ENCODE results near the gene SYT11.
A peak's percentile ranks its signal among the peaks of the same experiment; 100 is the strongest.

The SYT11 gene

GRCh38 chr1:155889566-155889965 lies 30.2 kb downstream of the SYT11 start (continued):
- TF ChIP-seq ZNF76 (tag by site-specific recombination; IDR thresholded peaks at IDR 0.05; ENCODE audit: borderline replicate concordance, low read depth), result no peak
- TF ChIP-seq, protein P1, sequence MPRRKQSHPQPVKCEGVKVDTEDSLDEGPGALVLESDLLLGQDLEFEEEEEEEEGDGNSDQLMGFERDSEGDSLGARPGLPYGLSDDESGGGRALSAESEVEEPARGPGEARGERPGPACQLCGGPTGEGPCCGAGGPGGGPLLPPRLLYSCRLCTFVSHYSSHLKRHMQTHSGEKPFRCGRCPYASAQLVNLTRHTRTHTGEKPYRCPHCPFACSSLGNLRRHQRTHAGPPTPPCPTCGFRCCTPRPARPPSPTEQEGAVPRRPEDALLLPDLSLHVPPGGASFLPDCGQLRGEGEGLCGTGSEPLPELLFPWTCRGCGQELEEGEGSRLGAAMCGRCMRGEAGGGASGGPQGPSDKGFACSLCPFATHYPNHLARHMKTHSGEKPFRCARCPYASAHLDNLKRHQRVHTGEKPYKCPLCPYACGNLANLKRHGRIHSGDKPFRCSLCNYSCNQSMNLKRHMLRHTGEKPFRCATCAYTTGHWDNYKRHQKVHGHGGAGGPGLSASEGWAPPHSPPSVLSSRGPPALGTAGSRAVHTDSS (tag by site-specific recombination; IDR thresholded peaks at IDR 0.05), result no peak

GRCh38 chr1:155890251-155890650 lies 30.9 kb downstream of the SYT11 start:
- H3K9me3 ChIP-seq (ENCODE audit: control insufficient read depth, insufficient read depth, low read depth, low read length), result no peaks in the 10 kb centered on the region
- no peak overlapping the region for H3K27ac ChIP-seq (ENCODE audit: extremely low read depth, low read depth, low read length)
- ChIA-PET POLR2A (no interaction called here), CTCF (interaction anchor here (0.6 kb wide), 1 partner anchor 574 kb away, joined by 3 read pairs; no protein-coding TSS in a partner anchor)
- TF ChIP-seq ZNF426 (tag by site-specific recombination; IDR thresholded peaks at IDR 0.05) (no peak), ZEB2 (tag by site-specific recombination; IDR thresholded peaks at IDR 0.05) (no peak)
- no peaks in the 10 kb centered on the region for H3K36me3 ChIP-seq (ENCODE audit: control insufficient read depth in 2 of 2, insufficient read depth in 1 of 2, low read length in 2 of 2)
- H3K4me3 ChIP-seq (ENCODE audit: low read depth, low read length), result no peak overlapping the region
- no peaks in the 10 kb centered on the region for H3K4me1 ChIP-seq (ENCODE audit: control insufficient read depth, insufficient read depth, low read length)

- ChIA-PET POLR2A (interaction anchor here (0.6 to 1.3 kb wide), 2 partner anchors 16 to 34 kb away, joined by 3 to 4 read pairs; partner anchors contain the start of gene SYT11), CTCF (interaction anchor here (0.6 to 1.8 kb wide), 2 partner anchors 35 to 173 kb away, joined by 4 to 8 read pairs; no protein-coding TSS in a partner anchor)
- Histone ChIP-seq H3K4me1 (ENCODE audit: control insufficient read depth, insufficient read depth, low read length) (no peaks in the 10 kb centered on the region), H3K36me3 (ENCODE audit: control insufficient read depth in 2 of 2, insufficient read depth in 1 of 2, low read length in 2 of 2) (peaks cover 6 to 16% of the 10 kb centered on the region in 2 experiments), H3K4me3 (ENCODE audit: low read depth, low read length) (no peak overlapping the region), H3K9me3 (ENCODE audit: control insufficient read depth, insufficient read depth, low read depth, low read length) (no peaks in the 10 kb centered on the region), H3K27ac (ENCODE audit: extremely low read depth, low read depth, low read length) (no peak overlapping the region)
- TF ChIP-seq ZNF394 (tag by site-specific recombination; IDR thresholded peaks at IDR 0.05; ENCODE audit: borderline replicate concordance), result 0 out of 2 replicates have a peak, but pooled peaks have one; percentile 22
- peak; percentile 28; the same call in 1 of the 2 replicates for TF ChIP-seq PRDM10 (tag by site-specific recombination; IDR thresholded peaks at IDR 0.05)
- TF ChIP-seq ZBTB7A (tag by site-specific recombination; IDR thresholded peaks at IDR 0.05; ENCODE audit: low read depth), result 0 out of 2 replicates have a peak, but pooled peaks have one; percentile 38
- TF ChIP-seq PRDM6 (tag by site-specific recombination; IDR thresholded peaks at IDR 0.05), result 0 out of 2 replicates have a peak, but pooled peaks have one; percentile 19
- TF ChIP-seq ZNF548 (tag by site-specific recombination; IDR thresholded peaks at IDR 0.05), result no peak
- TF ChIP-seq, protein P1 (tag by site-specific recombination; IDR thresholded peaks at IDR 0.05), result no peak
- TF ChIP-seq BCL11A (tag by site-specific recombination; IDR thresholded peaks at IDR 0.05; ENCODE audit: low read depth), result peak; percentile 63; the same call in 1 of the 2 replicates
- TF ChIP-seq SP7 (tag by site-specific recombination; IDR thresholded peaks at IDR 0.05), result peak; percentile 52
Observed at GRCh38 chr1:155892796-155893195, 33.4 kb downstream of the SYT11 start.

Measured in HEK293 (cell line).